GM18873 (cell line): ENCODE results near the gene TRDN.

Experiments used
- ATAC-seq: cut with Tn5 transposase; IDR thresholded peaks from one replicate; pipeline ENCODE4 v1.9.1; 2021; ENCODE audit warnings: mild to moderate bottlenecking, moderate library complexity, moderate number of reproducible peaks; ENCODE audit not compliant: unreplicated experiment, low FRiP score

The TRDN gene, protein sequence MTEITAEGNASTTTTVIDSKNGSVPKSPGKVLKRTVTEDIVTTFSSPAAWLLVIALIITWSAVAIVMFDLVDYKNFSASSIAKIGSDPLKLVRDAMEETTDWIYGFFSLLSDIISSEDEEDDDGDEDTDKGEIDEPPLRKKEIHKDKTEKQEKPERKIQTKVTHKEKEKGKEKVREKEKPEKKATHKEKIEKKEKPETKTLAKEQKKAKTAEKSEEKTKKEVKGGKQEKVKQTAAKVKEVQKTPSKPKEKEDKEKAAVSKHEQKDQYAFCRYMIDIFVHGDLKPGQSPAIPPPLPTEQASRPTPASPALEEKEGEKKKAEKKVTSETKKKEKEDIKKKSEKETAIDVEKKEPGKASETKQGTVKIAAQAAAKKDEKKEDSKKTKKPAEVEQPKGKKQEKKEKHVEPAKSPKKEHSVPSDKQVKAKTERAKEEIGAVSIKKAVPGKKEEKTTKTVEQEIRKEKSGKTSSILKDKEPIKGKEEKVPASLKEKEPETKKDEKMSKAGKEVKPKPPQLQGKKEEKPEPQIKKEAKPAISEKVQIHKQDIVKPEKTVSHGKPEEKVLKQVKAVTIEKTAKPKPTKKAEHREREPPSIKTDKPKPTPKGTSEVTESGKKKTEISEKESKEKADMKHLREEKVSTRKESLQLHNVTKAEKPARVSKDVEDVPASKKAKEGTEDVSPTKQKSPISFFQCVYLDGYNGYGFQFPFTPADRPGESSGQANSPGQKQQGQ

DNA sequence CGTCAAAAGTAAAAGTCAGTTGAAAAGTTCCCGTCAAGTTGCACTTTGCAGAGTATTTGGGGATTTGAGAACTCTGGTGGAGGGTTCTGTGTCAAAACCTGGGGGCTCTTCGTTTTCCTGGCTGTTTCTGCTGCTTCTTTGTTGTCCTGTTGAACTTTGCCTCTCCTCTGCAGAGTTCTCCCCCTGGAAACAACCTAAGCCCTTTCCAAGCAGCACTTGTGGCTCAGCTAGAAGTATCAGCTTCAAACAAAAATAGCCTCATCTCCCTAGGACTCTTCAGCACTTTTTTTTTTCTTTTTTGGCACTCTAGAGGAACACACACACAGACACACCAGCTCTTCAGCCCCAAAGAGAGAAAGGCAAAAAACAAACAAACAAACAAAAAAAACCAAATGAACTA lies at the start of gene TRDN:
Gene TRDN (minus strand): TSS at position 169 of the 400 bp plus-strand sequence. CDS start 175 bp downstream, outside the sequence.
- no peak for ATAC-seq

DNA sequence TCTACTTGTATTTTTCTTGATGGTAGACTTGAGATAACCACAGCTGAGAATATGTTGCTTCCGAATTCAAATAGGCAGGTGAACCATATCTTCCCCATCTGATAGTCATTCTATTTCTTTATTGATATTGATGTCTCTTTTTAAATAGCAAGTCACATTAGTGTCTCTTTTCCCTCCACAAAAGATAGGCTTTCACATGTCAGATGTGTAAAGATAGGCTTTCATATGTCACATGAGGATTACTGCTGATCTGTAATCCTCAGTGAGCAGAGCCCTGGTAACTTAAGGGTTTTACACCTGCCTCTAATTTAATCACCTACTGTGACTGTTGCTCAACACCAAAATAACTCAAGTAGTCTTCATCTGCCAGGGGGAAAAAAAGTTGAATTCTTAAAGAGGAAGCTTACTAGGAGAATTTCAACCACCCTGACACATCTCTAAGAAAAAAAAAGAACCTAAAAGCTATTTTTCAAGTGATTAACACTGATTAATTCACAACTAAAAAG lies 45.3 kb upstream of the TRDN start:
- ATAC-seq, result no peak

DNA sequence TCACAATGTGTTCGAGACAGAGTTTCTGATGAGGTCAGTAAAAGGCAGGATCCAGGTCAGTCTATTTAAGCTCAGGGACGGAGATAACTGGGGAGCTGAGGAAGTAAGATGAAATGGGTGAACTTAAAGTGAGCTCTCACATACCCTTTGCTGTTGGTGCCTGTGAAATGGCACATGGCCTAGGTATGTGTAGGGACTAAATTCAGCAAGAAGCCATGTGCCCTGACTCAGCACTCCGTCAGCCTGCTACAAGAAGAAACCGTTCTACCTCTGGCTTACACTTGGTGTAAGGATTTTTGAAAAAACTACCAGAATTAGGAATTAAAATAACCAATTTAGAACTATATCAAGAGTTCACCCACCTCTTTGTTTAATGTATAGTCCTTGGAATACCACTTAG lies 41.1 kb upstream of the TRDN start:
- ATAC-seq, result no peak

DNA sequence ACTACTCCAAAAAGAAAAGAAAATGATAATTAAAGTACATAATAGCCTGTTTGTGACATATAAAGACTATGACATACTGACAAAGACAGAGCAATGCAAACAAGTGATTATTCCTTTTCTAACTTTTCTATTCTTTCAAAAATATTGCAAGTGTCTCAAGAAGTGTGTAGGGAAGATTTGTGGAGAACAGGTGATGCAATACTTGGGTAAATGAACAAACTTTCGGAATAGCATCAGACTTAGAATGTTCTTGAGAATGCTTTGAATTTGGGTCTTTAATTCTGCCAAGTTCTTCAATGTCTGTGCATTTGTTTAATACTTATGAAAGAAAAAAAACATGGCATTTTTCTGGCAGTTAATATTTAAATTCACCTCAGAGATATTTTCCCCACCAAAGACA lies 40.0 kb upstream of the TRDN start:
- ATAC-seq, result no peak

DNA sequence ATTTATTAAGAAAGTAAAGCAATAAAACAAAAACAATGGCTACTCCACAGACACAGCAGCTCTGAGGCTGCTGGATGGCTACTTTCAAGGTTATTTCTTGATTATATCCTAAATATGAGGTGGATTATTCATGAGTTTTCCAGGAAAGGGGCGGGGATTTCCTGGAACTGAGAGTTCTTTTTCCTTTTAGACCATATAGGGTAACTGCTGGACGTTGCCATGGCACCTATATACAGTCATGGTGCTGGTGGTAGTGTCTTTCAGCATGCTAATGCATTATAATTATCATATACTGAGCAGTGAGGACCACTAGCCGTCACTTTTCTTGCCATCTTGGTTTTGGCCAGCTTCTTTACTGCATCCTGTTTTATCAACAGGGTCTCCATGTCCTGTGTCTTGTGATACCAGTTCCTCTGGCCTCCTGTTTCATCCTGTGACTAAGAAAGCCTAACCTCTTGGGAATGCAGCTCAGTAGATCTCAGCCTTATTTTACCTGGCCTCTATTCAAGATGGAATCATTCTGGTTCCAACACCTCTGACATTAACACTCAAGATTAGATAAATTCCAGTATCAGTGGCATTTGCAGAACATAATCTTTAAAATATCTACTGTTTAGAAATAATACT lies 32.3 kb upstream of the TRDN start:
- ATAC-seq, result no peak

DNA sequence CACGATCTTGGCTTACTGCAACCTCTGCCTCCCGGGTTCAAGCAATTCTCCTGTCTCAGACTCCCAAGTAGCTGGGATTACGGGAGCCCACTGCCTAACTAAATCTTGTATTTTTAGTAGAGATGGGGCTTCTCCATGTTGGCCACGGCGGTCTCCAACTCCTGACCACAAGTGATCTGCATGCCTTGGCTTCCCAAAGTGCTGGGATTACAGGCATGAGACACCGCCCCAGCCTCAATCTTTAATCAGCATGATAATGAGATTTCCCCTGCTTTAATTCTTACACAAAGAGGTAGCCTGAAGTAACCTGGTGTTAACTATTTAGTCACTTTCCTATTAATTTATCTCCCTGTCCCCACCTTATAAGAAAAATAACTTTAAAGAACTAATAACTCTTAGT lies 31.3 kb upstream of the TRDN start:
- ATAC-seq, result no peak

DNA sequence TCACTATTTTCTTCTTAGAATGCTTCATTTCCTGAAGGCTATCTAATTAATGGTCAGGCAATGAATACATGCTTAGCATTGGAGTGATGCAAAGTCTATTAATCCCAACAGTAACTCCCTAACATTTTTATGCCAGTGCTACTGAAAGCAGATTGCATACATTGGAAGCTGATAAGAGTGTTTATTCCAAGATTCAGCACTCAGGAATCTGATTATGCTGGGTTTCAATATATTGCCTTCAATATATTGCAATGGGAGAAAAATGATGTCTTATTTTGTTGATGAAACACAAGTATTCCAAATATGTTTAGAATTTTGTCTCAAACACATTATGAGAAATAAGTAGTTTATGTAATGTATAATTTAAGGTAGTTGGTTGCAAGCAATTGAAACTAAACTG lies 26.7 kb upstream of the TRDN start:
- no peak for ATAC-seq

DNA sequence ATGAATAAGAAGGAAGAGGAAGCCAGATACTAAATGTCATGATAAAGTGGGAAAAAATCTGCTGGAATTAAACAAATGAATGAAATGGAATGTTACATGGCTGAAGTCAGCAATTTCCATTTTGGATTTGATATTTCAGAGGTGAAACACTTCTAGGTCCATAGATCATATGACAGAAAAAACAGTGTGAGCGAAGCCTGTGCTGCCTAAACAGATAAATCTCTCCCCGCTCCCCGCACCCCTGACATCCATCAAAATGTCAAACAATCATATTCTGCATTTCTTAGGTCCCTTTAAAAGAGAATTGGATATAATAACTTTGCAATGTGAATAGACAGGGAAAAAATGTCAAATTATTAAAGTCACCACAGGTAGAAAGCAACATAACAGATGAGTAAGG lies 26.0 kb upstream of the TRDN start:
- no peak for ATAC-seq

DNA sequence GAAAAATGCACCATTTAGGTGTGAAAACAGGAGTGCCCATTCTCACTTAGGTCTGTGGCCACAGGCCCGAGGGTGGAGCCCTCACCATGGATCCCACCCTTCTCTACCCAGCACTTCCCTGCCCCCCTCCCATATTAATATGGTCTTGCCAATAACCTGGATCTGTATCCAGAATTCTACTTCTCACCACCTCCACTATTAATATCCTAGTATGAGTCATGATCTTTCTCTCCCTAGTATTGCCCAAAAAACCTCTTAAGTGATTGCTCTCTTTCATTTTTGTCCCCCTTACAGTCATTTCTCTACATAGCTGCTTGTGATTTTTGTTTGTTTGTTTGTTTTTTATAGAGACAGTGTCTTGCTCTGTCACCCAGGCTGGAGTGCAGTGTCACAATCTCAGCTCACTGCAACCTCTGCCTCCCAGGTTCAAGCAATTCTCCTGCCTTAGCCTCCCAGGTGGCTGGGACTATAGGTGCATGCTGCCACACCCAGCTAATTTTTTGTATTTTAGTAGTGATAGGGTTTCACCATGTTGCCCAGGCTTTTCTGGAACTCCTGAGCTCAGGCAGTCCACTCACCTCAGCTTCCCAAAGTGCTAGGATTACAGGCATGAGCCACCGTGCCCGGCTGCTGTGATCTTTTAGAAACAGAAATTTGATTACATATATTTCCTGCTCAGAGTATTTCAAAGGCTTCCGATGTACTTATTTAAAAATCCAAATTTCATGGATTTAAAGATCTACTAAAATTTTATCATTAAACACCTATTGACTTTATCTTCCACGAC lies 24.5 kb upstream of the TRDN start:
- ATAC-seq, result no peak

DNA sequence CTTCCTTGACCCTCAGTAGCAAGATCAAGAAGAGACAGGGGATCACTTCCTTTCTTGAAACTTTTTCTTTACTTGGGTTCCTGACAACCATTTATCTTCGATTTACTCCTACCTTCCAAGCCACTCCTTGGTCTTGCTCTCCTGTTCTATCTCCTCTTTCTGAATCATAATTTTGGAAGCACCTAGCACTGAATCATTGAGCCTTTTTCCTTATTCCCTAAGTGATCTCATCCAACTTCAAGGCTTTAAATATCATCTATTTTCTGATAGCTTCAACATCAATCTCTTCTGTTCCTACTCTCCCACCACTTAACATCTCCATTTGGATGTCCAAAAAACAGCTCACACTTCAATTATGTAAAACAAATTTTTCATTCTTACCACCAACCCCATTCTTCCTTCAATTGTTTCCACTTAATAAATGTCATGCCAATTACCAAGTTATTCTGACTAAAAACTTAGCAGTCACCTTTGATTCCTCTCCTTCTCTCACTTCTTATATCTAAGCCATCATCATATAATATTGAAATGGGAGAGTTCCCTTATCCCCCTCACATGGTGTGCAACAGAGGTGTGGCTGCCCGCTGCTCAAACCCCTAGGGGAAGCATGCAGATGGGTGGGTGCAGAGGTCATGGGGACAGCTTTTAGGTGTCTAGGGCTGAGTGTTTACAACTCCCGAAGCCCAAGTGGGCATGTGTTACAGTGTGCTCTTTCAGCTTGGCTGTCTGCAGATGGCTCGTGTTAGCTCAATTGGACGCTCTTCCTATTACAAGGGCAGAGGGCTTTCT lies 23.4 kb upstream of the TRDN start:
- ATAC-seq, result no peak

DNA sequence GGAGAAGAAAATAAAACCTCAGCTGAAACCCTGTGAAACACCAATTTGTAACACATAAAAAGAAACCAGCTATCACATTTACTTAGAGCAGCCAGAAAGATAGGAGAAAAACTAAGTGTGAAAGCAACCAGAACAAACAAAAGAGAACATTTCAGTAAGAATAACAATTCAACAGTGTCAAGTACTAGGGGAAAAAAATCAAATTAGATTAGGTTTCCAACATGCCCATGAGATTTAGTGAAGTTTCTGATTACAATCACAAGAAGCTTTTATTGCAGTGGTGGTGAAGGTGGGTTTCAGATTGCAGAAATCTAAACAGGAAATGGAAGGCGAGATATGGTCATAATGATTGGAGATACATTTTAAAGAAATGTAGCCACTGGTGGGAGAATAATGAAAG lies 22.1 kb upstream of the TRDN start:
- ATAC-seq, result no peak

DNA sequence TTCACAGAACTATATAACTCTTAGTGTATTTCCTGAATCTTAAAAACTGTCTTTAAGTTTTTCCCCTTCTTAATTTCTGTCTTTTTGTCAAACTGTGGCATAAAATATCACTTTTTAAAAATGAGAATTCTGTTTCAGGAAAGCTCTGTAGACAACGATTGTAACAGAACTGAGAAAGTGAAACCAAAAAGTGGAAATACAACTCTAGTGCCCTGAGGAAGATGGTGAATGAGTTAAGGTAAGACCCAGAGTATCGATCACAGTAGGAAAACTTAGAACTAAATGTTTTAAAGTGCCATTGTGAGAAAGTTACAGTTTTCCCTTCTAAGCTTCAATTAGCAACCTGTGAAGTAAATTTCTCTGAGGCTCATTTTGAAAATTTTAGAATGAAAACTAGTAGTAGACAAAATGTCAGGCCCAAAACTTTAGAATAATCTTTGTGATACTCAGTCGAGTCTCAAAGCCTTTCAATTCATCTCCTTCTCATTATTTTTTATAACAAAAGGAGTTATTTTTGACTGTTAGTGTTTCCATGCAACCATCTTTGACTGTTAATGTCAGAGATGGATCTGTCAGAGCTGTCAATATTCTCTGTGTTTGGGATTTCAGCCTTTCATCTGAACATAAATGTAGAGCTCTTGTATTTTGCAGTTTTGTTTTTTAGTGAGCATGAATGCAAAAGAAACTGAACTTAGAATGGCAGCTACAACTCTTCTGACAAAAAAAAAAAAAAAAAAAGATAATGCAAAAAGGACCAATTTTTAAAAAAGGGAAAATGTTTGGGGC lies 19.0 kb upstream of the TRDN start:
- peak; percentile 75 for ATAC-seq

DNA sequence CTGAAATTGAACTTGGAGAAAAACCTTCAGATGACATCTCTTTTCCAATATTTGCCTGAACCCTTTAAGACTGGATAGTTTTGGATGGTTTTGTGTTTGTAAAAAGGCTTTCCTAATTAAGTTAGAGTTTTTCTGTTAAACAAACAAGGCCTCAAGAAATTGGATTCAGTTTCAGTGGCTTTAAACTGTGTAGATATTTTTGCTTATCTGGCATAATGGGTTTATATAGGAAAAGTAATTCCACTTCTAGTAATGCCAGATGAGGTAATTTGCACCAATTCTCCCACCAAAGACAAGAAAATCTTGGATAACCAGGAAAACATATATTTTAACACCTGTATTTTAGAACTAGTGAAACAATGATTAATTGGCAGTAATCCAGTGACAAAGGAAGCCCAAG lies 12.0 kb upstream of the TRDN start:
- ATAC-seq, result no peak

DNA sequence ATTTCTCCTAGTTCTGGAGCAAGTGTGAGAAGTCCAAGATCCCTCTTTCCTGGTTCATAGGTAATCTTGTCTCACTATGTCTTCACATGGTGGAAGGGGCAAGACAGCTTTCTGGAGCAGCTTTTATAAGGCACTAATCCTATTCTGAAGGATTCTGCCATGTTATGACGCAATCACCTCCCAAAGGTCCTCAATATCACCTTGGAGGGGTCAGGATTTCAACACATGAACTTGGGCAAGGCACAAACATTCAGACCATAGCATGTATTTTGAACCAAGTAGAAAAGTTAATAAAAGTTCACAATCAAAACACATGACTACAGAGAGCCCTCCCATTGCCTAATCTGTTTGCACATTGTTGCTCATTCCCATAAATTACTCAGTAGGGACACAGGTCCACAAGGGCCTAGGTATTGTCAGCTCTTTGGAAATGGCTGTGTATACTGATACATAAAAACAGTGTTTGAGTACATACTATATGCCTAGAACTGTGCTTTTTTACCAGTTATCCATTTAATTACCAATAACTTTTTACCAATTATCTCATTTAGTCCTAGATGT lies 11.3 kb upstream of the TRDN start:
- no peak for ATAC-seq

DNA sequence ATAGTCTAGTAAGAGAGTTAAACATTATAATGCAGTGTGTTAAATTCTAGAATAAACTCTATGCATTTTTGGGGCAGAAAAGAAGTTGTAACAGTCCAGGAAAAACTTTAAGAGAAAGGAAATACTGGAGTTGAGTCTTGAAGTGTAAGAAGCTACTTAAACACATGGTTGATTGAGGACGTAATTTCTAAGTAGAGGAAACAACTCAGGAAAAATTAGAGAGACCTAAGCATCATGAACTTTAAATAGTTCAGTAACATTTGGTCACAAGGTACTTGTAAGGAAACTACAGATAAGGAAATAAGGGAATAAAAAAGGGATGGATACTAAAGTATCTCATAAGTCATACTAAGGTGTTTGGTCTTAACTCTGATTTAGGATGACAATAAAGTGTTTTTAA lies 4.7 kb upstream of the TRDN start:
- no peak for ATAC-seq

DNA sequence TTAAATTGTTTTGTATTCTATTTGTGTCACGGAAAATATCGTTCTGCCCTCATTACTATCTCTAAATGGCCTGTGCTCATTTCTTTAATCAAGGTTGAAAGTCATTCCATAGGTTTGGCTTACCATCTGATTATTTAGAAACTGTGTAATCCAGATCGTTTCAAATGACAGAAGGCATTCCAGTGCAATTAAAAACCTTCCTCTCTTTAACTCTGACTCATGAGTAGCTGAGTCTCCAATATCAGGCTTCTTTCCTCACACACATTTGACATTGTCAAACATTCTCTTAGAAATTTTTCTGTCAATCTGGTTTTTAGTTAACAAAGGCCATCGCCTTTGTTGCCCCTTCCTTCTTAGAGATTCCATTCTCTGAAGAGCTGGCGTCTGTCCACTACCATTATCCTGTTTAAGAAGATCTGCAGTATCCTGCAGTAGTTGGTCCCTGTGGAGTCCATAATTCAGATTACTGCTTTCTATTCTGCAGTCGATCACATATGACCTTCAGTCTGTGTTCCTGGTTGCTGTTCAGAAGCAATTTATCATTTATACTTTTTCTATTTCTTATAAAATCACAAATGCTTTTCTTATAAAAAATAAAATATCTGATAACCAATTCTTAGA lies 3.9 kb upstream of the TRDN start:
- ATAC-seq, result no peak

DNA sequence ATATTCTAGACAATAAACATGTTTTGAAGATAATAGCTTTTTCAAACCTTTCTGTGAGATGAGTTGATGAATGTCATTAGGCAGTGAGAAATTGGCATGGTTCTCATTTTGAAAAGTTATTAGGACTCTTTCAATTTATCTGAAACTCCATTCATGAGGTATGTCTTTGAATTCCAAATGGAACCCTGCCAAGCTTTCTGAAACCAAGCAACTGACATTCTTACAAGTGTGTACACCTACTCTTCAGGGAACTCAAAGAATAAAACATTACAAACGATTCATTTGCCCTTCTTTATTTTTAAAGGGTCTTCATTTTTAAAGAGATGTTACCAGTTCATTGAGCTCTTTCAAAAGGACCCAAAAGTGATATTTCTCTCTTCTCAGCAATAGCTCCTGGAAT lies 2.1 kb upstream of the TRDN start:
- ATAC-seq, result no peak

DNA sequence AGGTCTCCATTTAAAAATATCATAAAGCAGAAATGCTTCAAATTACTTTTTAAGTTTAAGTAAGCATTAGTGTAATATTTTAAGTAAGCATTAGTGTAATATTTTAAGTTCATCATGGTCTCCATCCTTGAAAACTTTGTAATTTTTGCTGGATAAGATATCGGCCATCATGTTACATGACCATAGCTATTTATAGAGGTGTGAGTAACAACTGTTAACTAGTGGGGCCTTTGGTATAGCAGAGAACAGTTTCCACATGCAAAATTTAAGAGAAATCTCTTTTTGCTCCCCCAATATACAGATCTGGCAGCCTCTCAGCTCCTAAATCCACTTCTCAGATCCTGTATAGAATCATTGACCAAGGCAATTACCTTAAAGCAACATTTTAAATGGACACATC lies 468 bp downstream of the TRDN start:
- no peak for ATAC-seq
